Sigmoid colon (tissue), 7 donors: ENCODE measurements around the gene POU6F1. TPM values are rescaled to one million over a fixed set of nuclear protein-coding genes. Genes with fewer than 3 reads are reported as not detected.
"Not testable (repeated sequence)": the region's sequence is repeated elsewhere in the genome, so short reads cannot be mapped to it uniquely, and the experiment has no call there.

Experiments used
- DNase-seq: peaks from one replicate; pipeline ENCODE4 v3.0.0-alpha.2; 2019
- H3K27ac ChIP-seq, 4 donors: fragments of 200-600 bp; sonication (generic); one replicate each; pipeline ENCODE4 v1.5.1; 2016 to 2019; ENCODE audit warnings: mild to moderate bottlenecking in 1 of 4
- H3K27me3 ChIP-seq, 3 donors: fragments of 200-600 bp; sonication (generic); one replicate each; pipeline ENCODE4 v1.5.1; 2019; ENCODE audit warnings: mild to moderate bottlenecking in 1 of 3
- H3K36me3 ChIP-seq, 4 donors: fragments of 200-600 bp; sonication (generic); one replicate each; pipeline ENCODE4 v1.5.1; 2016 to 2019
- H3K4me1 ChIP-seq, 4 donors: fragments of 200-600 bp; sonication (generic); one replicate each; pipeline ENCODE4 v1.5.1; 2017 to 2019
- H3K4me3 ChIP-seq, 4 donors: fragments of 200-600 bp; sonication (generic); one replicate each; pipeline ENCODE4 v1.5.1; 2017 to 2019; ENCODE audit warnings: mild to moderate bottlenecking in 2 of 4, moderate library complexity in 1 of 4
- H3K9me3 ChIP-seq, 4 donors: fragments of 200-600 bp in 3 of 4; sonication (generic) in 3 of 4; one replicate each; pipeline versions ENCODE4 v1.5.1 to v1.6.1; 2013 to 2019
- CTCF ChIP-seq, 4 experiments: fragments of 450-650 bp in 3 of 4; fragments of 200-600 bp in 1 of 4; IDR thresholded peaks; one replicate each; pipeline ENCODE4 v1.5.1; 2016 to 2019; ENCODE audit warnings: antibody characterized with exemption in 4 of 4, mild to moderate bottlenecking in 3 of 4, moderate library complexity in 2 of 4
- EP300 ChIP-seq, 4 donors: sonication (generic); formaldehyde crosslinking; IDR thresholded peaks; one replicate each; pipeline ENCODE4 v1.6.1; 2017; ENCODE audit warnings: antibody characterized with exemption in 4 of 4
- POLR2A ChIP-seq, 2 donors: fragments of 450-650 bp; IDR thresholded peaks; one replicate each; pipeline ENCODE4 v1.6.1; 2016; ENCODE audit warnings: antibody characterized with exemption in 2 of 2, mild to moderate bottlenecking in 2 of 2, moderate library complexity in 2 of 2
- POLR2AphosphoS5 ChIP-seq, 4 donors: sonication (generic); formaldehyde crosslinking; IDR thresholded peaks; one replicate each; pipeline ENCODE4 v1.6.1; 2017; ENCODE audit warnings: antibody characterized with exemption in 4 of 4
- WGBS, 2 donors: extraction: QIAGEN DNeasy Blood & Tissue Kit; methylation state at CpG; one replicate each; pipeline ENCODE4 v1.1.7; 2013; 5-methylcytosine and 5-hydroxymethylcytosine counted together
- intact Hi-C: fragments of 100-400 bp; cut with DNase I; formaldehyde crosslinking; loops from one replicate; pipeline ENCODE4 v1.15.1; 2023
- polyA plus RNA-seq, 3 donors: library from polyadenylated mRNA; stranded (reverse); fragments of 200-250 nt; gene quantifications; one replicate each; pipeline ENCODE4 v1.2.3, GENCODE V29; 2013
- total RNA-seq, 4 donors: library from RNA; depleted of rRNA; stranded (reverse); fragments of >200 nt; gene quantifications; one replicate each; pipeline ENCODE4 v1.1.0, GENCODE V29; 2016
- donor health status: healthy with polysubstance abuse.
- donor health status: Bipolar disorder and iron deficiency.
- donor health status: healthy.

POU6F1 gene
- total and polyA plus RNA-seq, 7 donors: 1.2 to 15.8 (median 5.8) TPM

GRCh38 chr12:51224625-51225024 is 6.8 kb upstream of the POU6F1 start:
- no peaks in the 10 kb centered on the region for H3K27me3 ChIP-seq
- no peak for TF ChIP-seq POLR2AphosphoS5 (IDR thresholded peaks at IDR 0.05)
- no peak for TF ChIP-seq EP300 (IDR thresholded peaks at IDR 0.05)
- TF ChIP-seq CTCF (IDR thresholded peaks at IDR 0.05): no peak
- TF ChIP-seq POLR2A (IDR thresholded peaks at IDR 0.05): no peak
- no peaks in the 10 kb centered on the region for H3K36me3 ChIP-seq
- no peaks in the 10 kb centered on the region for H3K9me3 ChIP-seq
- intact Hi-C loops: no loop called here
- WGBS, 2 donors: 90 to 94% methylated on average over 3 of the region's 3 CpGs
- no peak overlapping the region for H3K4me3 ChIP-seq
- H3K27ac ChIP-seq: no peak overlapping the region
- DNase-seq: no peak
- peaks cover 0 to 1% (median 0%) of the 10 kb centered on the region in 4 donors for H3K4me1 ChIP-seq

- H3K4me1 ChIP-seq: peaks cover 0 to 14% (median 10%) of the 10 kb centered on the region in 4 donors
- no peaks in the 10 kb centered on the region for H3K36me3 ChIP-seq
- no peak for TF ChIP-seq POLR2AphosphoS5 (IDR thresholded peaks at IDR 0.05)
- no peak for TF ChIP-seq EP300 (IDR thresholded peaks at IDR 0.05)
- no peak for TF ChIP-seq POLR2A (IDR thresholded peaks at IDR 0.05)
- no peak for TF ChIP-seq CTCF (IDR thresholded peaks at IDR 0.05)
- H3K9me3 ChIP-seq: no peaks in the 10 kb centered on the region
- no peak overlapping the region for H3K4me3 ChIP-seq
- 45 to 63% methylated on average over 7 of the region's 7 CpGs for WGBS, 2 donors
- H3K27me3 ChIP-seq: no peaks in the 10 kb centered on the region
- no peak overlapping the region for H3K27ac ChIP-seq
- no peak for DNase-seq
- intact Hi-C loops: no loop called here
These were observed 4.6 kb upstream of the POU6F1 start for GRCh38 chr12:51222461-51222860.

- 83 to 85% methylated on average over 12 of the region's 12 CpGs for WGBS, 2 donors
- intact Hi-C loops: loop anchor here (2.0 to 5.0 kb wide), 3 partner anchors 47 to 173 kb away; partner anchors contain the start of genes CSRNP2, LETMD1 and TFCP2
- not testable (repeated sequence) for H3K9me3 ChIP-seq, H3K4me3 ChIP-seq, DNase-seq, H3K27ac ChIP-seq, H3K27me3 ChIP-seq, H3K36me3 ChIP-seq
- peaks cover 0 to 25% (median 16%) of the 10 kb centered on the region in 4 donors for H3K4me1 ChIP-seq
These were observed 2.0 kb upstream of the POU6F1 start for GRCh38 chr12:51219857-51220256.

GRCh38 chr12:51219322-51219721 is 1.5 kb upstream of the POU6F1 start:
- intact Hi-C loops: loop anchor here (2.0 to 5.0 kb wide), 3 partner anchors 47 to 172 kb away; partner anchors contain the start of genes CSRNP2, LETMD1 and TFCP2
- H3K27me3 ChIP-seq: no peaks in the 10 kb centered on the region
- H3K36me3 ChIP-seq: no peaks in the 10 kb centered on the region
- WGBS, 2 donors: 22 to 69% methylated on average over 5 of the region's 5 CpGs
- no peaks in the 10 kb centered on the region for H3K9me3 ChIP-seq
- peak overlapping the region in 3 of 4 donors; percentile 98 to 100 (median 99) for H3K27ac ChIP-seq
- no peak for DNase-seq
- peaks cover 0 to 25% (median 16%) of the 10 kb centered on the region in 4 donors for H3K4me1 ChIP-seq
- H3K4me3 ChIP-seq: peak overlapping the region in 2 of 4 donors; percentile 97 to 98
- no peak for TF ChIP-seq POLR2AphosphoS5 (IDR thresholded peaks at IDR 0.05)
- TF ChIP-seq CTCF (IDR thresholded peaks at IDR 0.05): no peak

- no peak for DNase-seq
These were observed 822 bp upstream of the POU6F1 start for GRCh38 chr12:51218607-51219161.

More at GRCh38 chr12:51218607-51219161, 822 bp upstream of the POU6F1 start:
- no peaks in the 10 kb centered on the region for H3K9me3 ChIP-seq
- intact Hi-C loops: loop anchor here (1.0 to 5.0 kb wide), 4 partner anchors 20 to 171 kb away; partner anchors contain the start of genes CSRNP2, DAZAP2, LETMD1 and TFCP2
- peak overlapping the region; percentile 98 to 100 (median 99) for H3K27ac ChIP-seq
- peaks cover 0 to 25% (median 16%) of the 10 kb centered on the region in 4 donors for H3K4me1 ChIP-seq
- no peaks in the 10 kb centered on the region for H3K27me3 ChIP-seq
- TF ChIP-seq POLR2A (IDR thresholded peaks at IDR 0.05): no peak
- TF ChIP-seq CTCF (IDR thresholded peaks at IDR 0.05): peak in 1 of 4 experiments; percentile 5
- no peaks in the 10 kb centered on the region for H3K36me3 ChIP-seq
- H3K4me3 ChIP-seq: peak overlapping the region; percentile 89 to 98 (median 94)
- WGBS, 2 donors: 29 to 50% methylated on average over 10 of the region's 10 CpGs
